ENCODE measurements around the gene KRTAP5-3. TPM values are rescaled to one million over a fixed set of nuclear protein-coding genes. Genes with fewer than 3 reads are reported as not detected.
A peak's percentile ranks its signal among the peaks of the same experiment; 100 is the strongest.

Gene KRTAP5-3
- total and polyA plus RNA-seq, 2 of the 13 experiments (the other 11 are each of a cell fraction or from before 2014, with no cell fraction given) = not detected

DNA sequence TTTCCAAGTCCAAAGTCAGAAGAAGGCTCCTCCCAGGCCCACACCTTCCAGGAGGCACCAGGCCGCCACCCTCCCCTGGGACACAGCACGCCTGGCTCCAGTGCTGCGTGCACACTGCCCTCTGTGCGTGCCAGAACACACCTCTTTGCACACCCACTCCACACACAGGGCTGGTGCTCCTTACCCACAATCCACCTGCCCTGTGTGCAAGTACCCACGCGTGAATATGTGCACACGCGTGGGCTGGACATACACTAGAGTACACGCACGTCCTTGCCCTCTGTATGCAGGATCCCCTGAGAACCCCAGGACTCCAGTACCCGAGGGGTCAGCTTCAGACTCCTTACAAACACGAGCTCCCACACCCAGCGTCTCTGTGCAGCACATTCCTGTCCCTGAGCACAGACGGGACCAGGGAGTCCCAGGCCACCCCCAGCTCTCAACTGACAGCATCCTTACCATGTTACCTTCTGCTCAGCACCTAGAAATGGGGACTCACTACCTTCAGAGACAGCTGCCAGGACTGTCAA, 38.9 kb downstream of the KRTAP5-3 start (continued):
- TF ChIP-seq ZNF317 (CRISPR knock-in tag; IDR thresholded peaks at IDR 0.05) (no peak), ZNF264 (CRISPR knock-in tag; IDR thresholded peaks at IDR 0.05) (no peak)

- TF ChIP-seq ZNF792 (CRISPR knock-in tag; IDR thresholded peaks at IDR 0.05) (no peak), RFX1 (IDR thresholded peaks at IDR 0.05) (peak; percentile 39; the same call in 1 of the 2 replicates)
- intact Hi-C loops (cut with micrococcal nuclease; ENCODE audit: unreplicated experiment) (no loop called here), in situ Hi-C loops (cut with HindIII; ENCODE audit: extremely low pct_ligation_motif_present, low pct_unique_long_range_greater_than_20kb) (no loop called here)
- WGBS (ENCODE audit: low lambda C conversion rate) = 85% methylated on average over 10 of the region's 13 CpGs
- peaks cover 0 to 1% of the 10 kb centered on the region in 2 experiments; a peak in 1 of 5 replicates for H3K36me3 ChIP-seq (replicated peaks in 1 of 2; ENCODE audit: control insufficient read depth in 1 of 2, insufficient read depth in 2 of 2, low read length in 2 of 2)
- ATAC-seq (no peak), DNase-seq (ENCODE audit: low spot score) (no peak), FAIRE-seq (no peak)
- no peak overlapping the region for H3K9ac ChIP-seq (ENCODE audit: insufficient read depth, low read depth, low read length)
- no peak overlapping the region for H3K4me2 ChIP-seq (ENCODE audit: low read depth, low read length)
- H3K79me2 ChIP-seq (ENCODE audit: insufficient read depth, low read length) = no peaks in the 10 kb centered on the region
- CTCF ChIA-PET (ENCODE audit: low intra/inter-chr PET ratio, low total read pairs) = no interaction called here
- peaks cover 38% of the 10 kb centered on the region for H3K4me1 ChIP-seq (ENCODE audit: insufficient read depth, low read length)
- H3K9me3 ChIP-seq (ENCODE audit: low read length) = no peaks in the 10 kb centered on the region
- H3K27ac ChIP-seq (ENCODE audit: extremely low read length, insufficient read depth, low read length) = no peak overlapping the region
- H3K4me3 ChIP-seq (replicated peaks in 1 of 3; ENCODE audit: insufficient read depth in 1 of 3, low read depth in 2 of 3, low read length in 3 of 3) = no peak overlapping the region
- BruUV-seq (replicated peaks) = no TSS peak
- H3K27me3 ChIP-seq (ENCODE audit: control insufficient read depth in 1 of 2, insufficient read depth in 2 of 2, low read length in 2 of 2) = peaks cover 1 to 9% of the 10 kb centered on the region in 2 experiments; a peak in 3 of 5 replicates
- no peak overlapping the region for H2AFZ ChIP-seq (ENCODE audit: low read length)
- peaks cover 35% of the 10 kb centered on the region; the same call in 1 of the 2 replicates for H4K20me1 ChIP-seq (ENCODE audit: insufficient read depth, low read length)
- POLR2A ChIA-PET = no interaction called here
Observed at GRCh38 chr11:1568441-1568911, 39.8 kb downstream of the KRTAP5-3 start.

- Histone ChIP-seq H3K4me2 (ENCODE audit: low read depth, low read length) (no peak overlapping the region), H2AFZ (ENCODE audit: low read length) (no peak overlapping the region), H3K9ac (ENCODE audit: insufficient read depth, low read depth, low read length) (no peak overlapping the region), H3K27me3 (ENCODE audit: control insufficient read depth in 1 of 2, insufficient read depth in 2 of 2, low read length in 2 of 2) (0 out of 5 replicates have a peak, but pooled peaks cover 0 to 1% of the 10 kb centered on the region in 2 experiments), H4K20me1 (ENCODE audit: insufficient read depth, low read length) (peaks cover 35% of the 10 kb centered on the region; the same call in 1 of the 2 replicates), H3K9me3 (ENCODE audit: low read length) (no peaks in the 10 kb centered on the region), H3K36me3 (replicated peaks in 1 of 2; ENCODE audit: control insufficient read depth in 1 of 2, insufficient read depth in 2 of 2, low read length in 2 of 2) (peaks cover 0 to 1% of the 10 kb centered on the region in 2 experiments; a peak in 1 of 5 replicates), H3K4me3 (replicated peaks in 1 of 3; ENCODE audit: insufficient read depth in 1 of 3, low read depth in 2 of 3, low read length in 3 of 3) (no peak overlapping the region), H3K79me2 (ENCODE audit: insufficient read depth, low read length) (no peaks in the 10 kb centered on the region), H3K4me1 (ENCODE audit: insufficient read depth, low read length) (peaks cover 32% of the 10 kb centered on the region), H3K27ac (ENCODE audit: extremely low read length, insufficient read depth, low read length) (no peak overlapping the region)
- ATAC-seq (no peak; the same call in 2 of the 3 replicates), DNase-seq (ENCODE audit: low spot score) (no peak), FAIRE-seq (no peak)
- in situ Hi-C loops (cut with HindIII; ENCODE audit: extremely low pct_ligation_motif_present, low pct_unique_long_range_greater_than_20kb) (no loop called here), intact Hi-C loops (cut with micrococcal nuclease; ENCODE audit: unreplicated experiment) (no loop called here)
- no TSS peak for BruUV-seq (replicated peaks)
- ChIA-PET POLR2A (no interaction called here), CTCF (ENCODE audit: low intra/inter-chr PET ratio, low total read pairs) (no interaction called here)
- TF ChIP-seq ZNF235 (CRISPR knock-in tag; IDR thresholded peaks at IDR 0.05; ENCODE audit: borderline replicate concordance) (no peak), AGO2 (optimal IDR thresholded peaks at IDR 0.05; ENCODE audit: low read depth, low read length) (peak; percentile 7), ERF (CRISPR knock-in tag; IDR thresholded peaks at IDR 0.05) (no peak)
- WGBS (ENCODE audit: low lambda C conversion rate) = no CpG with 5 or more reads among the region's 7 CpGs
Observed at GRCh38 chr11:1567721-1568100, 40.6 kb downstream of the KRTAP5-3 start.
